ENCODE measurements around the gene SPC24.

- TF ChIP-seq CTCF (IDR thresholded peaks at IDR 0.05; ENCODE audit: insufficient read depth, low read depth, low read length) = no peak
- TF ChIP-seq EZH2 (IDR thresholded peaks at IDR 0.05; ENCODE audit: insufficient read depth, low read length) = no peak
Measured at GRCh38 chr19:11164879-11165406, 9.4 kb upstream of the SPC24 start.
